Activated T-cell treated with anti-CD3 and anti-CD28 coated beads for 4 hours (primary cell): Measurements from ENCODE around the gene NCBP3.

ENCODE experiments used
- DNase-seq: peaks from one replicate; pipeline ENCODE4 v3.0.0-alpha.2; 2020

Gene NCBP3, protein sequence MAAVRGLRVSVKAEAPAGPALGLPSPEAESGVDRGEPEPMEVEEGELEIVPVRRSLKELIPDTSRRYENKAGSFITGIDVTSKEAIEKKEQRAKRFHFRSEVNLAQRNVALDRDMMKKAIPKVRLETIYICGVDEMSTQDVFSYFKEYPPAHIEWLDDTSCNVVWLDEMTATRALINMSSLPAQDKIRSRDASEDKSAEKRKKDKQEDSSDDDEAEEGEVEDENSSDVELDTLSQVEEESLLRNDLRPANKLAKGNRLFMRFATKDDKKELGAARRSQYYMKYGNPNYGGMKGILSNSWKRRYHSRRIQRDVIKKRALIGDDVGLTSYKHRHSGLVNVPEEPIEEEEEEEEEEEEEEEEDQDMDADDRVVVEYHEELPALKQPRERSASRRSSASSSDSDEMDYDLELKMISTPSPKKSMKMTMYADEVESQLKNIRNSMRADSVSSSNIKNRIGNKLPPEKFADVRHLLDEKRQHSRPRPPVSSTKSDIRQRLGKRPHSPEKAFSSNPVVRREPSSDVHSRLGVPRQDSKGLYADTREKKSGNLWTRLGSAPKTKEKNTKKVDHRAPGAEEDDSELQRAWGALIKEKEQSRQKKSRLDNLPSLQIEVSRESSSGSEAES

DNA sequence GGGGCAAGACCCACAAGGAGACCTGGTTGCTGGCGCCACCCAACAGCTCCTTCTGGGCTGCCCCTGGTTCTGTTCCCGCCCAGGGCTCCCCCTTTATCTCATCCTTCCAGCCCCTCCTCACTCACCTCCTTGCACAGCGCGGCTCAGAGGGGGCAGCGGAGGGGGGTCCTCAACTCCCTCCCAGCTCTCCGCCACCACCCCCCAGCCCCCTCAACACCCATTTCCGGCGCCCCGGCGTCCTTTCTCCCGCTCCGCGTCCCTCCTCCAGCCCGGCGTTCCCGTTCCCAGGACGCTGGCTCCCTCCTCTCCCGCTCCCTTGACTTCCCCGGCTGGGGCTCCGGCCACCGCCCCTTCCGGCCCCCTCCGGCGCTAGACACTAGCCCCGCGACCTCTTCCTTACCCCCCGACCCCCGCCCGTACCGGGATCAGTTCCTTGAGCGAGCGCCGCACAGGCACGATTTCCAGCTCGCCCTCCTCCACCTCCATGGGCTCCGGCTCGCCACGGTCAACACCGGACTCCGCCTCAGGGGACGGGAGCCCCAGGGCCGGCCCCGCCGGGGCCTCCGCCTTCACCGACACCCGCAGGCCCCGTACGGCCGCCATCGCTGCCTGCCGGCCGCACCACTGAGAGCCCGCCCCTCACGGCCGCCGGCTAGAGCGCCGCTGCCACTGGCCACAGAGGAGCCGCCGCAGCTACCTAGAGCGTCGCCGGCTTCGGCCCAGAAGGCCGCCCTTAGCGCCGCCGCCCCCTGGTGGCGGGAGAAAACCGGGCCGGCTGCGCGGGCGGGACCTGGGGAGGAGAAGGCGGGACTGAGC, at the start of gene NCBP3:
Gene NCBP3, minus strand, starts transcription at position 626 of the 816 bp plus-strand sequence. Its CDS starts 23 bp downstream, at position 603.
- DNase-seq = peak; percentile 87

DNA sequence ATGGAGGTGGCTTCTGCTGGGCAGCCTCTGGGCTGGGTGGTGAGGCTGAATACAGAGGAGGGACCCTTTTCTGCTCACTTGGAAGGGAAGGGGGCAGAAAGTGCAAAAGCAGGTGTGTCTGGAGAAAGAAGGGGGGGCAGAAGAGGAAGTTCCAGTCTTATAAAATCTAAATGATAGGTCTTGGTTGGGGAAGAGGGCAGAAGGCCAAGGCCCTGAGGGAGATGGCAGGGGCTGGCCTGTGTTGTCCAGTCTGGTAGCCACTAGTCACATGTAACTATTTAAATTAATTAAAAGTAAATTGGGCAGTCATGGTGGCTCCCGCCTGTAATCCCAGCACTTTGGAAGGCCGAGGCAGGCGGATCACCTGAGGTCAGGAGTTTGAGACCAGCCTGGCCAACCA, 49.3 kb upstream of the NCBP3 start:
- DNase-seq = no peak

DNA sequence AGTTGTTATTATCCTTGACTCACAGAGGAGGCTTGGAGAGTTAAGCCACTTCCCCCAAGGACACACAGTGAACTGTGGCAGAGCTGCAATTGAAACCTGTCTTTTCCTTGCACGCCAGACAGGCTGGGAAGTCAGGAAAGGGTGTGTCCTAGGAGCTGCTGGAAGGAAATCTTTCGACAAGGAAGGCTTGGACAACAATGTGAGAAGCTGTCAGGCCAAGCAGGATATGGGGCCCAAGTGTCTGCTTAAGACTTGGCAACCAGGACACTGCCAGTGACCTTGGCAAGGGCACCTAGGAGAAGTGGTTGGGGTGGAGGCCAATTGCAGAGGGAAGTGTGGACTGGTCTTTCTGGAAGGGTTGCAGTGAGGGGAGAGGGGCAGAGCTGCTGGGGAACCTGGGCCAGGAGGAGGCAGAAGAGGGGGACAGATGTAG, 48.9 kb upstream of the NCBP3 start:
- no peak for DNase-seq

DNA sequence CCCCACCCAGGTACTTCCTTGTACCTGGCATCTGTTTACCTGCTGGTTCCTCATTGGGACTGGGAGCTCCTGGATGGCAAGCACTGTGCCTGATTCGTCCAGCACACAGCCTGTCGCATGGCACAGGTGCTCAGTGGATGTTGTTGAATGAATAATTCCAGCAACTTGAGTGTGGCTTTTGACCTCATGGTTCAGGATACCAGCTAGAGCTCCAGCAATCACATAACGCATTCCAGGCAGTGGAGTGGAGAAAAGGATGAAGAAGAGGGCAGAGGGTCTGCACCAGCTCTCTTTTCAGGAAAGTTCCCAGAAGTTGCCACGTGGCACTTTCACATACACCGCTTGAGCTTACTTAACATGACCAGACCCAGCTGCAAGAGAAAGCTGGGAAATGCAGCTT, 48.1 kb upstream of the NCBP3 start:
- DNase-seq = no peak

DNA sequence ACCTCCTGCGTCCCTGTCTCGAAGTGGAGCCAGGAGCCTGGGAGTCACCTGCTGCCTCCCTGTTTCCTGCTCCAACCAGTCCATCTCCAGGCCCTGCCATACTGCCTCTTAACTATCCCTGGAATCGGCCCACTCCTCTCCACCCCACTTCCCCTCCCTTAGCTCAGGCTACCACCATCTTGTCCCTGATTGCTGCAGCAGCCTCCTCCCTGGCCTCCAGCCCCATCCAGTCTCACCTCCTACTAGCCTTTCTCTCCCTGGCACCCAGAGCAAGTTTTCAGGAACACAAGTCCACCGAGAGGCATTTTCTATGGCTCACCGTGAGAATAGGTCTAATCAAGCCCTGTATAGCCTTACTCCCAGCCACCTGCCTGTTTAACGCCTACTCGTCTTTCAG, 47.7 kb upstream of the NCBP3 start:
- no peak for DNase-seq

DNA sequence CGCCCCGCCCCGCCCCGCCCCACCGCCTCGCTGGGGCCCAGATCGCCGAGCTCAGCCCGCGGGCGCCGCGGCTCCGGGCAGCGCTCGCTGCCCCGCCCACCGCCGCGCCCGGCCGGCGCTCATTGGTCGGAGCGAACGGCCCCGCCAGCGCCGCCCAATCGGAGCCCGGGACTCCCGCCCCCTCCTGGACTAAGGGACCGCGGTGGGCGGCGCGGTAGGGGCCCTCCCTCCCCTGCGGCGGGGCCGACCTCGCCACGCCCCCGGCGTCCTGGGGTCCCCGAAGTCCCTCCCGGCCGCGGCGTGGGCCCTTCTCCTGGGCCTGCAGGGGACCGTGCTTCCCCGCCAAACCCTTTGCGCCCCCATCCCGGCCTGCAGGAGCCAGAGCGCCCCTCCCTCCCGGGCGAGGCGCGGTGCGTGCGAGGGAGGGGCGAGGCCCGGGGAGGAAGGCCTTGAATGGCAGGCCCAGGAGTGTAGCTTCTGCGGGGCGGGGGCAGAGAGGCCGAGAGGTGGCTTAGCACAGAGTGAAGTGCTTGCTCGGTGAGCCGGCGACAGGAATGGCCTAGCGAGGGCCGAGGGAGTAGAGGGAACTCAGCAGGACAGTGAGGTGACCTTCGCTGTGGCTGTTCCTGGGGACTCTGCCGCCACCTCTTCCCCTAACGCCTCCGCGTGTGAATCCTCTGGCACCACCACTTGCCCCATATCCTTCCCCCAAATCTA, 47.1 kb upstream of the NCBP3 start, which contains the start of gene CAMKK1:
Gene CAMKK1, minus strand, starts transcription at position 51 of the 717 bp plus-strand sequence. CDS start 7,366 bp downstream, outside the sequence.
- peak; percentile 72 for DNase-seq

DNA sequence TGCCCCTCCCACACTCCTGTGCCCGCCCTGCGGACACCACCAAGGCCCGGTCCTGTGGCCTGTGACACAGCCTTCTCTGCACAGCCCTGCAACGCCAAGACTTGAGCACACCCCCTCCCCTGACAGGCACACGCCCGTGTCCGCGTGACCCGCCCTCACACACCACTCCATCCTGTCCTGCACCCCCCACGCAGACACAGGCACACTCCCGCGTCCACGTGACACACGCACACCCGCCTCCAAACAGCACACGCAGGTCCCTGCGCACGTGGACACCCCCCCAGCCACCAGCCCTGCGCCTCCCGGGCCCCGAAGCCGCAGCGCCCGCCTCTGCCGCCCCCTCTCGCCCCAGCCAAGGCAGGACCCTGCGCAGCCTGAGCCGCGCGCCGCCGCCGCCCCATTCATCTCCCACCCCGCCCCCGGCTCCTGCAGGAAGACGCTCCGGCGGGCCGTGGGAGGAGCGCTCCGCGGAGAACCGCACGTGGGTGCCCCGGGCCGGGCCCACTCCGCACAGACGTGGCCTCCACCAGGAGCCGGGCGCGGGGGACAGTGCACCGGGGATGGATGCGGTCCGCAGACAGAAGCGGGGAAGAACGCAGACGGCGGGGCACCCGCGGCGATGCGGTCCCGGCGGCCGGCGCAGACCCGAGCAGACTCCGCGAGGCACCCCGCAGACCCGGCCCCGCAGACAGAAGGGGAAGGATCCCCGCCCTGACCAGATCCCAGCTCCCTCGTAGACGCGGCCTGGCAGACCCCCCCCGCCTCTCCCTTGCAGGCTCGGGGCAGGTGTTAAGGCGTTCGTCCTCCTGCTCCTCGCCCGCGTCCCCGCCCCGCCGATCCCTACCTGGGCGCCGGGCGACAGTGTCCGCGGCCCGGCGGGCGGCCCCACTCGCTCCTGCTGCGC, 46.3 kb upstream of the NCBP3 start:
- DNase-seq = peak; percentile 69

DNA sequence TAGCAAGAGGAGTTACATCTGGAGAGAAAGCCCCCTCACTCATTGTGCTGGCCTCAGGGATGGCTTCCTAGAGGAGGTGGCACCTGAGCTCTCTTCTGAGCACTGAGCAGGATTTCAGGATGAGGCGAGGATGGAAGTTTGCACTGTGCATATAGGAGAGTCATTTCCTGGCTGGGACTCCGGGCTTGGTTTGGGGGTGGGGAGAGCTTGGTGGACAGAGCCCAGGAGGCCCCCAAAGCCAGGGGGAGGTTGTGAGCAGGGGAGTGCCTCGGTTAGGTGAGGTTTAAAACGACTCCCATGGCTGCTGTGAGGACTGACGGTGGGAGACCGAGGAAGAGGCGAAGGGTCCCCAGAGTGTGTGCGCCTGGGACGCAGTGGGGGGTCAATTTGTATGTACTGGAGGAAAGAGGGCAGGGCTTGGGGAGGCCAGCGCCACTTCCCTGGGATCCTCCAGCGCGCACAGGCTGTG, 45.6 kb upstream of the NCBP3 start:
- DNase-seq = no peak

DNA sequence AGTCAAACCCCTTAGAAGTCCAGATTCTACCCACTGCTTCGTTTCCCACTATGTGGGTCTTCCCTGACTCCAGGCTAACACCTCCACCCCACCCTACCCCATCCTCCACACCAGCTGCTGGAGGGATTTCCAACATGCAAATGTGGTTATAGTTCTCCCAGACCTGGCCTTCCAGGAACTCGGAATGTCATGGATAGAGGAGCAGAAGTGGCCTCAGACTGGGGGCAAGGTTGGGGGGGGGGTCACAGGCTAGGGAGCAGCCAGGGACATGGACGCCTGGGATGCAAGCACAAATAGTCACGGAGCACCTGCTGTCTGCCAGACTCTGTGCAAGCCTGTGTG, 44.8 kb upstream of the NCBP3 start:
- DNase-seq = no peak

DNA sequence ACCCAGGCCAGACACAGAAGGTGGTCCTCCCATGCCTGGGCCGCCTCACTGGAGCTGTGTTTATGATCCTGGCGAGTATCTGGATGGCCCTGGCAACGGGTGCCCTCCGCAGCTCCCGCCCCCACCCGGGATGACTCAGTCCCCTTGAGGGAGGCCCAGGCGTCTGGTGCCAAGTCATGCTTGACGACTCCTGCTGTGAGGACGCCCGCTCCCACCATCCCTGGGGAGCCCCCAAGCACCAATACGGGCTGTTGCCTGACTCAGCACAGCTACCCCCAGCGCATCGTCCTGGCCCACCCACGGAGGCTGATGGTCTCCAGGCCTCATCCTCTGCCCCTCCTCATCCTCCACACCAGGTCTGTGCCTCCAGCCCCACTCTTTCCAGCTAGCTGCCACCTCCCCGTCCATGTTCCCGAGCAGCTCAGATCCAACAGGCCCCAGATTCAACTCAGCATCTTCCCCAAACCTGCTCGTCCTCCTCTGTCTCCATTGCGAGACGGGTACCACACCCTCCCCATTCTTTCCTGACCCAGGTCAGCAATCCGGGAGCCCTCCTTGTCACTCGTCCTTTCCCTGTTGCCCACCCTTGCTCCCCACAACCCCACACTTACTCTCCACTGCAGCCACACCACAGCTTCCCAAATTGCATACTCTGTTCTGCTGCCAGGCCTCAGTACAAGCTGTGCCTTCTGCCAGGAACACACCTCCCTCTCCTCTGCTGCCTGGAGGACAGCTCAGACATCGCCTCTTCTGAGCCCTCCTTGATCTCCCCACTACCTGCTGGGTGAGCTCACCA, 44.2 kb upstream of the NCBP3 start:
- DNase-seq = peak; percentile 41

DNA sequence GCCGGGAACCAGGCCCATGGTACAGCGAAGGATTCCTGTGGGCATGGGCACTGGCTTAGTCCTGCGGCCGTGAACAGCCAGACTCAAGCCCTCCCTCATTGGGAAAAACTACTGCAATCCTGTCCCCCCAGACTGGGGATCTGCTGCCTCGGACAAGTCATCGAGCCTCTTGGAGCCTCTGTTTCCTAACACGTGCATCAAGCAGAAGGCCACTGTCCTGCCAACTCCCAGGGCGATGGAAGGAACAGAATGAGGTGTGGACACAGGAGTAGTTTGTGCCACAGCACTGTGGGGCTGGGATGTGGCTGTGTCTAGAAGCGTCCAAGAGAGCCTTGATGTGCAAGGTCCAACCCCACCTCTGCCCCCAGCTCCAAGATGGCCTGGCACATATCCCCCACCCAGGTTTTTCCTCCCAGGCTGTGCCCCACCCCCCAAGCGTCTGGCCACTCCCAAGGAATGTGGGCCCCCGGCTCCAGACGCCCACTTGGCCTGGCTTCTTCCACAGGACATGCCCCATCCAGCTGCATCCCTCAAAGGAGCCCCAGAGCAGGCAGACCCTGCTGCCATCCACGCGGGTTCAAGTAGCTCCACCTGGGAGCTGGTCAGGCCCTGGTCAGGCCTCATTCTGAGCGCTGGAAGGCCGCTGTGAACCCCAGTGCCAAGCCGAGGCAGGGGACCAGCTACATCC, 43.4 kb upstream of the NCBP3 start:
- DNase-seq = no peak

DNA sequence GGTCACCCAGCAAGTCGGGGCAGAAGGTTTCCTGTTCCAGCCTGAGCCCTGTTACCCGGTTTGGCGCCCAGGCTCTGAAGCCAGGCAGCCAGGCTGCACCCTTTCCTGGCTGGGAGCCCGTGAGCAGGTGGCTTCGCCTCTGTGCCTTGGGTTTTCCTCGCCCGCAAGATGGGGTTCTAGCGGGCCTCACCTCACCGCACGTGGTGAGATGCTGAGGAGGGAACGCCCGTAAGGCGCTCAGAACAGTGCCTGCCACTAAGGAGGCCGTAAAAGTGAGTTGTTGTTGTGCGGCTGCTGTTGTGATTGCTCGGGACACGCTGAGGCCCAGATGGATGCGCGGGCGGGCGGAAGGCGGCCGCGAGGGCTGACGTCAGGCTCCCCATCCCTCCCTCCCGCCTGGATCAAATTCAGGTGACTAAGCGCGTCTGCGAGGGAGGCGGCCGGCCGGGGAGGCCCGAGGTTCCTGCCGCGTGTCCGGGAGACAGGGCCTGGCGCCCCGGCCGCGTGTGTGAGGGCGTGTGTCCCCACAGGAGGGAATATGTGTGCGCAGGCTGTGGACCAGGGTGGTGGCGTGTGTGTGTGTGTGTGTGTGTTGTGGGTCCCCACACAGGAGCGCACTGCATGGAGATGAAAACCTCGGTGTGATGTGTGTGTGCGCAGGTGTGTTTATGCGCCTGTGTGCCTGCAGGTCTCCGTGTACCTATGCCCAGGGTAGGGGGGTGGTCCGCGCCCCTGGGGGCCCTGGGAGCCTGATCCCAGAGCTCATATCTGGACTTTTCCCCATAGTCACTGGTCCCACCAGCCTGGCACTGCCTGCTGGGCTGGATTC, 42.5 kb upstream of the NCBP3 start:
- no peak for DNase-seq

DNA sequence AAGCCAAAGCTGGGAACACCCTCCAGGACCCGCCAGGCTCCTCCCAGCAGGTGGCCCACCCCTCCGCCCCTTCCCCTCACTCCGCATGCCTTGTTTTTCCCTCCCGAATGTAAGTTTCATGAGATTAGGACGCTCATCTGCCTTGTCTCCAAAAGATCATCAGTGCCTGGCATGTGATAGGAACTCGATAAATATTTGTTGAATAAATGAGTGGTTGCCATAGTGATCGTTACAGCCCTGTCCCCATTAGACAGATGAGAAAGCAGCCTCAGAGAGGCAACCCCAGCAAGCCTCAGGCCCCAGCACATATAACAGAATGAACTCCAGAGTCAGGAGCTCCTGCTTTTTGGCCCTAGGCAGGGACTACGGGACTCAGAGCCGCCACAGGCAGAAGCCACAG, 41.8 kb upstream of the NCBP3 start:
- no peak for DNase-seq

DNA sequence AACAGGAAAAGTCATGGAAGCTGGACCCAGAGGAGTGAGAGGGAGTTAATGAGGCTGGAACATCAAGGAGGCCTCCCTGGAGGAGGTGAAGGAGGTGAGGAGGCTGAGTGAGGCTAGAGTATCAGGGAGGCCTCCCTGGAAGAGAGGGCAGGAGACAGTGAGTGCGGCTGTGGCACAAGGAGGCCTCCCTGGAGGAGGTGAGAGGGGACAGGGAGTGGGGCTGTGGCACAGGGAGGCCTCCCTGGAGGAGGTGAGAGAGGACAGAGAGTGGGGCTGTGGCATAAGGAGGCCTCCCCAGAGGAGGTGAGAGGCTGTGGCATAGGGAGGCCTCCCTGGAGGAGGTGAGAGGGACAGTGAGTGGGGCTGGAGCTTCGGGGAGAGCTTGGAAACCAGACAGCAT, 41.3 kb upstream of the NCBP3 start:
- DNase-seq = no peak

DNA sequence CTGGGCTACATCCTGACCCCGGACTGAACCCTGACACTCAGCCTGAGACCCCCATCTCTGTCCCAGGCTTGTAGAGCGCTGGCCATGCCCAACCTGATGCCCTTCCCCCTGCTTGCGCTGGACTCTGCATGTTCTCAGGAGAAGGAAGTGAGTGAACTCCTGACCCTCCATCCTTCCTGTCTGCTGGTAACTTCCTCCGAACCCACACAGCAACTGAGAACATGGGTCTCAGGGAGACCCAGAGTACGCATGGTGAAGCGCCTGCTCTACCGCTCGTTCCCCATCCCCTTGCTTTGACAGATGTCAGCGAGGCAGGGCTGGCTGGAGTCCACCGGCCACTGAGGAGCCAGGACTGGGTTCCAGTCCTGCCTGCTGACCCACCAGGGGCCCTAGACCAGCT, 40.7 kb upstream of the NCBP3 start:
- DNase-seq = no peak

DNA sequence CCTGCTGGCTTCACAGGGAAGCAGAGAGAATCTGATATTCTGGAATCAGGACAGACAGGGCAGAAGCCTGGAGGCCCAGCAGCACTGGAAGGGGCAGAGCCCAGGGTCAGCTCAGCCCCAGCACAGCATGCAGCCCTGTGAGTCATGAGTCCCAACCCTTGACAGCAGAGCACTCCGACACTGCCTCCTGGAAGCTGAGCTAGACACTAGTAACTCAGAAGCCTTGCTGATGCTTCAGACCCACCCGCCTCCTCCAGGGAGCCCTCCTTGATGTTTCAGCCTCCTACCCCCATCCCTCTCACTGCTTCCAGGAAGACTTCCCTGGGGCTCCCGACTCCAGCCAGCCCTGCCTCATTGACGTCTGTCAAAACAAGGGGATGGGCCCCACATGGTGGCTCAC, 39.9 kb upstream of the NCBP3 start:
- DNase-seq = no peak

DNA sequence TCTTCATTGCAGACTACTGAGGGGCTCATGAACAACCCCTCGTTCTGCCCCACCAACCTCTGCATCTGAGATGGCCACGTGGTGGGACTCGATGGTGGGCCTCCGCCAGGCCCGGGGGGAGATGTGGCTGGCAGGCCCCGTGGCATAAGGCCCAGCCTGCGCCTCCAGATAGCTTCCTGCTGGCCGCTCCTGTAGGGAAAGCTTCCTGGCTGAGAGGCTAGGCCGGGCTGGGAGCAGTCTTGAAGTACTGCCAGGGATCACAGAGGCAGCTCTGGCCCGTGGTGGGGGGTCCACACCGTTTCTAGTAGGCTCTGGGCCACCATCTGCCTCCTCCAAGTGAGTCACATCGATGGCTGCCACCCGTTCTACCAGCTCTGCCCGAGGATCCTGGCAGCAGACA, 39.2 kb upstream of the NCBP3 start:
- DNase-seq = no peak

DNA sequence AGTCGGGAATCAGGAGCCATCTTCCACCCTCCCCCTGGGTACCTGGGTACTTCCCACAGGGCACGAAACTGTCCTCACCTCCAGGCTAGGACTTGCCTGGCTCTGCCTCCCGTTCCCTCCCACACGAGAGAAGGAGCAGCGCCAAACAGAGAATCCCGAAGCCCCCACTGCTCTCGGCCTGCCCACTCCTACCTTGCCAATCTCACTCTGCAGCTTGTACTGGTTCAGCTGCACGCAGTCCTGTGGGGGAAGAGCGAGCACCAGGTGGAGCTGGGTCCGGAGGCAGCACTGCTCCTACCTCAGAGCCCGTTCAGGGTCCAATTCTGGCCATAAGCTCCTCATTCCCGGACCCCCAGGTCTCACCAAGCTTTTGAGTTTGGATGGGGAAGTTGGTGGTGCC, 38.1 kb upstream of the NCBP3 start:
- no peak for DNase-seq

DNA sequence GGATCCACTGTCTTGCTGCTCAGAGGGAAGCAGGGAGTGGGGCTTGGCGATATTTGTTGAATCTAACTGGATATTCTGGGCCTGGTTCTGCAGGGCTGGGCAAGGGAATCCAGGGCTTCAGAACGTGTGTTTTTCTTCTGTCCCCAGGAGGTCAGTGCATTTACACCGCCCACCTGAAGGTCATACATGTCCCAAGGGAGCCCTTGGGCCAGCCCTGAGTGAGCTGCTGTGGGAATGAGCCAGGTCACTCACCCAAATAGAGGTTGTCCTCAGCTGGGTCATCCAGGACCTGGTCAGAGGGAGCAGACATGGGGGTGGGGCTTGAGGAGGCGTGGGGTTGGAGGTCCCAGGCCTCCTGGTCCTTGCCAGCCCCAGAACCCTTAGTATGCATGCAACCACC, 36.2 kb upstream of the NCBP3 start:
- DNase-seq = no peak
